PC-3 (cell line): ENCODE data around the gene TSPYL2. TPM values are rescaled to one million over a fixed set of nuclear protein-coding genes. Genes with fewer than 3 reads are reported as not detected.

ENCODE experiments used
- ATAC-seq: fragments of 200-7000 bp; cut with Tn5 transposase; 2 replicates; pipeline ENCODE4 v1.9.1; 2020; ENCODE audit warnings: mild to moderate bottlenecking, moderate library complexity
- BruUV-seq: library from RNA; stranded (reverse); fragments of 400-500 nt; replicated peaks from 2 replicates; lab custom pipeline; 2021; lab: Mats Ljungman, UMichigan
- CTCF ChIA-PET: fragments of 300-600 bp; sonication (Branson Sonifier 250); formaldehyde crosslinking; loops from one replicate; lab custom pipeline; 2022; ENCODE audit warnings: antibody characterized with exemption; lab: Charles Lee
- POLR2A ChIA-PET: fragments of 300-600 bp; sonication (Branson Sonifier 250); formaldehyde crosslinking; loops from one replicate; lab custom pipeline; 2022; ENCODE audit warnings: antibody characterized with exemption; ENCODE audit not compliant: unreplicated experiment; lab: Charles Lee
- DNase-seq: peaks from one replicate; pipeline ENCODE4 v3.0.0-alpha.2; 2015
- H2AFZ ChIP-seq: fragments of 300-600 bp; sonication (generic); 2 replicates; pipeline ENCODE4 v1.6.0; 2016; ENCODE audit warnings: antibody characterized with exemption, low read length
- H3F3A ChIP-seq: fragments of 300-600 bp; sonication (generic); one replicate; pipeline ENCODE4 v1.6.0; 2017; ENCODE audit warnings: antibody characterized with exemption, low read length, control low read depth, mild to moderate bottlenecking; ENCODE audit not compliant: unreplicated experiment
- H3K27ac ChIP-seq: fragments of 300-600 bp; sonication (generic); 2 replicates; pipeline ENCODE4 v1.5.1; 2016; ENCODE audit warnings: mild to moderate bottlenecking, low read length
- H3K27me3 ChIP-seq: fragments of 300-600 bp; sonication (generic); 2 replicates; pipeline ENCODE4 v1.6.1; 2016; ENCODE audit warnings: low read length, mixed read lengths
- H3K36me3 ChIP-seq: fragments of 300-600 bp; sonication (generic); 2 replicates; pipeline ENCODE4 v1.6.1; 2016; ENCODE audit warnings: low read depth, mixed run types, low read length, mixed read lengths
- H3K4me1 ChIP-seq: fragments of 300-600 bp; sonication (generic); 2 replicates; pipeline ENCODE4 v1.5.1; 2016; ENCODE audit warnings: low read length; ENCODE audit not compliant: insufficient read depth
- H3K4me2 ChIP-seq: fragments of 300-600 bp; sonication (generic); 2 replicates; pipeline ENCODE4 v1.6.0; 2016; ENCODE audit warnings: low read length
- H3K4me3 ChIP-seq: fragments of 300-600 bp; sonication (generic); 2 replicates; pipeline ENCODE4 v1.5.1; 2016; ENCODE audit warnings: mild to moderate bottlenecking, low read length, mixed read lengths
- H3K79me2 ChIP-seq: fragments of 300-600 bp; sonication (generic); 2 replicates; pipeline ENCODE4 v1.6.1; 2017; ENCODE audit warnings: low read length, mixed read lengths
- H3K9ac ChIP-seq: fragments of 300-600 bp; sonication (generic); 2 replicates; pipeline ENCODE4 v1.6.0; 2016; ENCODE audit warnings: mild to moderate bottlenecking, low read length
- H3K9me2 ChIP-seq: fragments of 300-600 bp; sonication (generic); replicated peaks from 2 replicates; pipeline ENCODE4 v1.6.1; 2016; ENCODE audit warnings: mixed run types, low read length, mixed read lengths
- H3K9me3 ChIP-seq: fragments of 300-600 bp; sonication (generic); 2 replicates; pipeline ENCODE4 v1.6.1; 2016; ENCODE audit warnings: low read length, mixed read lengths
- H4K20me1 ChIP-seq: fragments of 300-600 bp; sonication (generic); 2 replicates; pipeline ENCODE4 v1.6.1; 2016; ENCODE audit warnings: low read length, mixed read lengths
- CTCF ChIP-seq: fragments of 300-600 bp; sonication (generic); conservative IDR thresholded peaks from 2 replicates; pipeline ENCODE4 v1.5.1; 2017; ENCODE audit warnings: antibody characterized with exemption, low read depth, mild to moderate bottlenecking, low read length
- EZH2 ChIP-seq: fragments of 300-600 bp; sonication (generic); IDR thresholded peaks from one replicate; pipeline ENCODE4 v1.6.1; 2017; ENCODE audit warnings: antibody characterized with exemption, mild to moderate bottlenecking, low read length; ENCODE audit not compliant: unreplicated experiment
- EZH2phosphoT487 ChIP-seq: fragments of 300-600 bp; sonication (generic); IDR thresholded peaks from 2 replicates; pipeline ENCODE4 v1.6.1; 2018; ENCODE audit warnings: mild to moderate bottlenecking, antibody characterized with exemption, low read length, borderline replicate concordance
- intact Hi-C: fragments of 100-400 bp; cut with micrococcal nuclease; formaldehyde crosslinking; loops from 2 replicates; pipeline ENCODE4 v1.9.0; 2023
- total RNA-seq: library from RNA; depleted of rRNA; stranded (reverse); fragments of >200 nt; gene quantifications from 2 replicates; pipeline ENCODE4 v1.2.3, GENCODE V29; 2014

Gene TSPYL2
- total RNA-seq, 1 experiment from 2014 or later, result 22.4 TPM

- intact Hi-C loops, result no loop called here
- Histone ChIP-seq H3K27ac (no peak overlapping the region), H4K20me1 (peaks cover 15% of the 10 kb centered on the region), H3K9me2 (no peaks in the 10 kb centered on the region), H3F3A (no peaks in the 10 kb centered on the region), H3K9me3 (no peaks in the 10 kb centered on the region), H3K9ac (no peak overlapping the region), H3K36me3 (no peaks in the 10 kb centered on the region), H3K79me2 (peaks cover 17% of the 10 kb centered on the region), H3K27me3 (no peaks in the 10 kb centered on the region), H3K4me1 (no peaks in the 10 kb centered on the region; the same call in 1 of the 2 replicates), H2AFZ (no peak overlapping the region), H3K4me2 (no peak overlapping the region), H3K4me3 (no peak overlapping the region)
- no TSS peak for BruUV-seq
- ATAC-seq, result no peak
- no peak for DNase-seq
- ChIA-PET CTCF (no interaction called here), POLR2A (no interaction called here)
- TF ChIP-seq EZH2, result no peak
- no peak for TF ChIP-seq EZH2phosphoT487
- TF ChIP-seq CTCF, result no peak
Measured at GRCh38 chrX:53078943-53079342, 3.2 kb upstream of the TSPYL2 start.

GRCh38 chrX:53080628-53081580, 1.3 kb upstream of the TSPYL2 start:
- ChIA-PET CTCF (no interaction called here), POLR2A (interaction anchor here (0.5 to 0.8 kb wide), 2 partner anchors 9 to 993 kb away, joined by 4 to 5 read pairs; no protein-coding TSS in a partner anchor)
- Histone ChIP-seq H3F3A (no peaks in the 10 kb centered on the region), H3K4me1 (no peaks in the 10 kb centered on the region; the same call in 1 of the 2 replicates), H3K27me3 (no peaks in the 10 kb centered on the region), H3K4me2 (0 out of 2 replicates have a peak overlapping the region, but pooled peaks have one; percentile 5), H3K9ac (no peak overlapping the region), H3K79me2 (peaks cover 23% of the 10 kb centered on the region), H2AFZ (no peak overlapping the region), H3K27ac (no peak overlapping the region), H3K9me3 (no peaks in the 10 kb centered on the region), H3K4me3 (no peak overlapping the region), H4K20me1 (peaks cover 17% of the 10 kb centered on the region), H3K9me2 (no peaks in the 10 kb centered on the region), H3K36me3 (peaks cover 6% of the 10 kb centered on the region)
- intact Hi-C loops, result no loop called here
- TF ChIP-seq EZH2, result no peak
- no peak for TF ChIP-seq CTCF
- no peak for TF ChIP-seq EZH2phosphoT487
- ATAC-seq (no peak), DNase-seq (no peak)
- BruUV-seq, result TSS peak; percentile 62
